SK-N-MC (cell line): ENCODE results near the gene RAB10.

Experiments
- EZH2 ChIP-seq: fragments of 200-600 bp; sonication (generic); IDR thresholded peaks from one replicate; pipeline ENCODE4 v1.6.1; 2017; ENCODE audit warnings: antibody characterized with exemption
- POLR2AphosphoS5 ChIP-seq: IDR thresholded peaks from 2 replicates; pipeline ENCODE4 v1.6.1; 2012; ENCODE audit warnings: mild to moderate bottlenecking, low read depth, low read length, borderline replicate concordance

GRCh38 chr2:26068602-26069298, 34.9 kb downstream of the RAB10 start:
- TF ChIP-seq EZH2 (no peak), POLR2AphosphoS5 (peak; percentile 44; the same call in 1 of the 2 replicates)
